HG03457 (cell line): ENCODE data around the gene CNPY1.

ENCODE experiments used
- ATAC-seq: cut with Tn5 transposase; IDR thresholded peaks from one replicate; pipeline ENCODE4 v1.9.1; 2021; ENCODE audit warnings: moderate number of reproducible peaks; ENCODE audit not compliant: unreplicated experiment

The CNPY1 gene

DNA sequence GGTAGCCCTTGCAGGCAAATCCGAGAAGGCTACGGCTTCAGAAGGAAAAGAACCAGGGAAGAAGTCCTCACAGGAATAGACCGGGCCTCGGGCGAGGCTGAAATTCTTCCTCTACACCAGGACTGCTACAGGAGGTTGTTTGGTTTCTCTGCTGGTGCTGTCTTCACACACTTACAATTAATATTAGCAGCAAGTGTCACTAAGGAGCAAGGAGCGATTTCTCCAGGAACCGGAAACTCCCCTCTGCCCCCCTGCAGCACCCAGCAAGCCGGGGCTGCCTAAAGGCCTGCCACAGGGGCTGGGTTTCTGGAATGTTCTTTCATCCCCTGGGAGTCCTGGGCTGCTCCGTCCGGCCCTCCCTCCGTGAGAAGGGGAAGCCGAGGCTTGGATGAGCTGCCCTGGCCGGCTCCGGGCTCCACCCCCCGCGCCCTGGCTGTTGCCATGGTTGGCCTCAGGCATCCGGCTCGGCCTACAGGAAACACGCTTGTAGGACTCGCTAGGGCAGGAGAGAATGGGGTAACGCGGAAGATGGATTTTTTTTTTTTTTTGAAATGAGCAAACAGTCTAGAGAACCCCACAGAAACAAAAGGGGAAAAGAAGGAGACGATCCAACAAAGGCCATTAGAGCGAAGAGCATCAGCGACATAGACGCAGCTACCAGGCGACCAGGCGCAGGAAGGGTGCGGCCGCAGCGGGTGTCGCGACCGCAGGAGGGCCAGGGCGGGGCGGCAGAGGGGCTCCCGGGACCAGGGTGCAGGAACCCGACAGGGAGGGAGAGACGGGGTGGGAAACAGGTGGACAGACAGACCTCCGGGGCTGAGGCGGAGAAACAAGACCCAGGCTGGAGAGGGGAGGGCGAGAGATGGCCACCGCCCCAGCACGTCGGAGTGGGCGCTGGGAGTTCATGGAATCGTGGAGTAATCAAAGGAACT lies 55.4 kb downstream of the CNPY1 start:
- ATAC-seq, result peak; percentile 93

- ATAC-seq, result no peak
Measured at GRCh38 chr7:155489862-155490696, 56.3 kb downstream of the CNPY1 start.

DNA sequence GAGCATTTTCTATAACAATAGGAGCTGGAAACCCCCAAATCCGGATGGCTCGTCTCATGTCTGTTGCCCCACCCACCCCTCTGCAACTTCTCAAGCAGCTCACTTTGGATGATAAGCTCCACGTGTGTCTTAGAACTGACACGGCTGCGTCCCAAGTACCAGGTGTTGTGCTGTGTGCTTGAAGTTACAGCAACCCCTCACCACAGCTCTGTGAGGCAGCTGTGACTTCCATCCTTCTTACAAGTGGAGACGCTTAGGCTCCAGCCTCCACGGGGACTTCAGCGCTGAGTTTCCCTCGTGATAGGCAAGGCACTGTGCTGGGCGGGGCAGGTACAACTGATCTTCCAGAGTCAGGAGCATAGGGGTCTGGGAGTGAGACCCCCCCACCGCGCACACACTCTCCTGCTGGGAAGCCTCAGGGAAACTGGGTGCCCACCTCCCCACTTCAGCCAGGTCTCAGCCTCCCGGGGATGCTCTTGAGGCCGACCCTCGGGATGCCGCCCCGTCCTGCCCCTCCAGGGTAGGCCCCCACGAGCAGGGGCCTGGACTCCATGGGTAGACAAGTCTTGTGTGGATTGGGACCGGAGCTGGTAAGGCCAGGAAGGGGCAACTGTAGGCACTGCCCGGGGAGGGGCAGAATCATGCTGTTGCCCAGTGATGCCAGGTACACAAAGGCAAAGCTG lies 57.1 kb downstream of the CNPY1 start:
- ATAC-seq, result no peak

DNA sequence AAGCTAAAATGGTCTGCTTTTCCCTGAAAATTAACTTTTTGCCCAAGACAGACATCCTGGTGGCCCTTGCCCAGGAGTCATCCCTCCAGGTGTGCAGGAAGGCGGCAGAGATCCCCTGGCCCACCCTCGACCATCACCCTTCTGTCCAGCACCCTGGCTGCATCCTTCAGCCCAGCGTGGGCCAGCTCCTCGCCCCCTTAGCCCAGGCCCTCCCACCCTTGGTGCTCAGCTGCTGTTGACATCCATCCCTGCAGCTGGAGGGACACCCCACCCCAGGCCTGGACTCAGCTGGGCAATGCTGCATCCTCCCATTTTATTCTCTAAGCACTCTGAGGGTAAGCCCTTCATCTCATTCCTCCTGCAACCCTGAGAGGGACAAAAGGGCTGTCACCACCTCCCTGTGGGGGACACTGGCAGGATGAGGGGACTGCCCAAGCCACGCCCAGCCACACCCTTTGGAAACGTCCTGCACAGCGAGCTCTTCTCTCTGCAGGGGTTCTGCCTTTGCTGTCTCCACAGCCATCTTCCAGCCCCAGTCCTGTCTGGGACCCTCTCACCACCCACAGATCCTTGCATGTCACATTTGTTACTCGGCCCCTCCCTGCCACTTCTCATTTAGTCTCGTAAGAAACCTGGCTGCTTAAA lies 57.8 kb downstream of the CNPY1 start:
- ATAC-seq, result no peak

- ATAC-seq, result no peak
Measured at GRCh38 chr7:155487509-155488482, 58.6 kb downstream of the CNPY1 start.

DNA sequence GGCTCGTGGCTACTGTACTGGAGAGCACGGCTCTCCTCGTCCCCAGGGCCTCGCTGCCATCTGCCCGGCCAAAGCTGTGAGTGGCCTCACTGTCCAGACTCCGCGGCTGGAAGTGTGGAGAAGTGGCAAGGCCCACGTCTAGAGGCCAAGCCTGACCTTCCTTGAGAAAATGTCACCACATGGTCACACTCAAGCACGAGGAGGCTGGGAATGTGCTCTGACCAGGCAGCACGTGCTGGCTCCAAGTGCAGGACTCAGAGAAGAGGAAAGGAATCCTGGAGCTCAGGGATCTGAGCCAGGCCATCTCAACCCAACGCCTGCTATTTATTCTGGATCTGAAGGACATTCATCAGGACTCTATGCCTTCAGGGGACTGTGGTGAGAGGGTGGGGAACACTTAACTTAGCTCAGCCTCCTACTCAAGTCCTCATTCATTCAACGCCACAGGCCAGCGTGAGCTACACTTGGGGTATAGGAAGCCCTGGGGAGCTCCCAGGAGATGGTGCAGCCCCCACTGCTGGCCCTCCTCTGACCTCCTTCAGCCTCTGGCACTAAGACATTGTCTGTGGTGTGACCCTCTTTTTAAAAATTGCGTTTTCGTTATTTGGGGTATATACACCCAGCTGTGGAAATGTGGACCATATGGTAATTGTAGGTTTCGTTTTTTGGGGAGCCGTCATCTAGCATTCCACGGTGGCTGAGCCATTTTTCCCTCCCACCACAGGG lies 59.4 kb downstream of the CNPY1 start:
- ATAC-seq, result no peak

DNA sequence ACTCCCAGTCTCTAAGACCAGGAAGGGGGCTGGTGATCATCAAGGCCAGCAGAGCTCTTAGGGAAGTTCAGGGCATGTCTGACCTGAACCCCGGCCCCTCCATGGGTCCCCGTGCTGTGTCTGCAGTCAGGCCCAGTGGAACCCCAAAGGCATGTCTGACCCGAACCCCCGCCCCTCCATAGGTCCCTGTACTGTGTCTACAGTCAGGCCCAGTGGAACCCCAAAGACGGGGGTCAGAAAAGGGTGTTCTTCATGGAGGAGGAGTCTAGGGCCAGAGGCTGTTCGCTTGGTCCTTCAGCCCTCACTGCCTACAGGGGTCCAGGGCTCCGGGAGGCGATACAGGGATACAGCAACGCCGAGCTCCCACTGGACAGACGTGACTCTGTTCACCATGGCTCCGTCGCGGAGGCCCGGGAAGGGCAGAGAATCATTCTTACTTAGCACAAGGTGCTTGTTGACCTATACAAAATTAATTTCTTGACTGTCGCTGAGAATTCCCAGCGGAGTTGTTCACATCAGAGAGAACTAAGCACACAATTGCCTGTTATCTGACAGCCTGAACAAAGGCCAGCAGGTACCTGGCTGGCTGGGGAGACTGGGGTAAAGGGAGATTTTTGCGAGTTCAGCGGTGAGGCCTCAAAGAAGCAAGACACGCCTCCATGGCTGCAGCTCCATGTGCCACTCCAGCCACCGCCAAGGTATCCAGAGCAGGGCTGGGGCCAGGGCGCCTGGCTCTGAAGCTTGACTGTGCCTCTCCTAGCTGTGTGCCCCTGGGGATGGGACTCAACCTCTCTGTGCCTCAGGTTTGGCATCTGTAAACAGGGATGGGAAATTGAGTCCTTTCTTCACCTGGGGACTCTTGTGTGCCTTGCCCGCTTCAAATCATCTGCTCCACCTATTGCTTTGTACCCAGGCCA lies 61.6 kb downstream of the CNPY1 start:
- ATAC-seq, result no peak

- no peak for ATAC-seq
Measured at GRCh38 chr7:155483868-155484325, 62.5 kb downstream of the CNPY1 start.

GRCh38 chr7:155483245-155483644 lies 63.1 kb downstream of the CNPY1 start:
- no peak for ATAC-seq

GRCh38 chr7:155482511-155483183 lies 63.7 kb downstream of the CNPY1 start:
- ATAC-seq, result no peak

DNA sequence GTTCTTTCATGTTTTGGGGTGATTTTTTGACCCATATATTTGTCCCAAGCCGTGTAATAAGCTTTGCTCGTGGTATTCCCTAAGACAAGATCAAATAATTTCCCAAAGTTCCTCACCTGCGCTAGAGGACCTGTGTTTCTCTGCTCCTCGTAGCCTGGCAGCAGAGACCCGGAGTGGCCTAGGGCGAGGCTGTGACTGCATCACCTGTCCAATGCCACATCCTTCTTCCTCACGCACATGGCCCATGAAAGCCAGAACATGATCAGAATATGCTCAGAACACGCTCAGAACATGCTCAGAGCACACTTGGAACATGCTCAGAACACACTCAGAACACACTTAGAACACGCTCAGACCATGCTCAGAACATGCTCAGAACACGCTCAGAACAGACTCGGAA lies 64.6 kb downstream of the CNPY1 start:
- no peak for ATAC-seq

DNA sequence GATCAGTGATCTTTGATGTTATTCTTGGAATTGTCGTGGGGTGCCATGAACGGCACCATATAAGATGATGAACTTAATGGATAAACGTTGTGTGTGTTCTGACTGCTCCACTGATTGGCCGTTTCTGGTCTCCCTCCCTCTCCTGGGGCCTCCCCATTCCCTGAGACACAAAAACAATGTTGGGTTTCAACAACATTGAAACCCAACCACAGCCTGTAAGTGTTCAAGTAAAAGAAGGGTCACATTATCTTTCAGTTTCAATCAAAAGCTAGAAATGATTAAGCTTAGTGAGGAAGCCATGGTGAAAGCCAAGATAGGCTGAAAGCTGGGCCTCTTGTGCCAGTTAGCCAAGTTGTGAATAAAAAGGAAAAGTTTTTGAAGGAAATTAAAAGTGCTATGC lies 68.9 kb downstream of the CNPY1 start:
- peak; percentile 82 for ATAC-seq

DNA sequence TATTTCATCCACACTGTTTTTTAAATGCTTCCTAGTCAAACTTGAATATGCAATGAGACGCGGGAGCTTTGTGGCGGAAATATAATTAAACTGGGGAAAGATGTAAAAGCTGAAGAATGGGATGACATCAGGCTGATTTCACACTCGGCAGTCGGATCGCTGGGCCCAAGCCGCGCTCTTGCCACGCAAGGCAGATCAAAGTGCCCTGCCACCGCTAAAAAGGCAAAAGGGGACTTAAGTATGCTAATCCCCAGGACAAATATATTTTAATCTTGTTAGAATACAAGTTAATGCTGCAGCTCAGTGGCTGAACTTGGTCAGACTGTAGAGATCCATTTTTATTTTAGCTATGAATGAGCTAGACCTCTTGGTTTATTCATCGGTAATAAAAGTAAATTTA lies 74.6 kb downstream of the CNPY1 start:
- ATAC-seq, result no peak

GRCh38 chr7:155470686-155471638 lies 75.4 kb downstream of the CNPY1 start:
- ATAC-seq, result no peak

- ATAC-seq, result no peak
Measured at GRCh38 chr7:155470186-155470487, 76.2 kb downstream of the CNPY1 start.
